GM12892 (cell line): Measurements from ENCODE around the gene GBA2.

ENCODE experiments used
- POLR2AphosphoS5 ChIP-seq: IDR thresholded peaks from 2 replicates; pipeline ENCODE4 v1.6.1; 2011; ENCODE audit warnings: low read depth, low read length, control low read depth
- TAF1 ChIP-seq: IDR thresholded peaks from 2 replicates; pipeline ENCODE4 v1.6.1; 2011; ENCODE audit warnings: low read depth, mild to moderate bottlenecking, control low read depth, low read length, borderline replicate concordance

DNA sequence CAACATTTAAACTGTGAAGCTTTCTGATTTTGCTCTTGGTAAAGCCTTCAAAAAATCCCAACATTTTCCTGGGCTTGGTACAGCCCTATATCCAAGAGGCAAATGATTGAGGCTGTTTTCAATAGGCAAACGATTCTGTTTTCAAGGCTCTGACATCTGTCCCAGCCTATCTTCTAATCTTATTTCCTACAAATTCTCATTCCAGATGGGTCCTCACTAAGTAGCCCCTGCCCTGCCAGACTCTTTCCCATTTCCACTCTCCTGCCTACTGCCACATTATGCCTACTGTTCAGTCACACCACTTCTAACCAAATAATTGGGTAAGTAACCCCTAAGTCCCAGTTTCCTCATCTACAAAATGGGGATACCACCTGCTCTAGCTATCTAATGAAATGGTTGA is 3.5 kb downstream of the GBA2 start:
- TF ChIP-seq POLR2AphosphoS5, result no peak
- TF ChIP-seq TAF1, result no peak
